Esophagus squamous epithelium (tissue), 4 donors: ENCODE measurements around the gene CHEK1.

Experiments
- CTCF ChIP-seq, 6 experiments: fragments of 450-650 bp in 4 of 6; fragments of 200-600 bp in 2 of 6; sonication (generic) in 2 of 6; IDR thresholded peaks; one replicate each; pipeline ENCODE4 v1.5.1; 2016 to 2019; ENCODE audit warnings: antibody characterized with exemption in 6 of 6, mild to moderate bottlenecking in 4 of 6, moderate library complexity in 4 of 6
- POLR2A ChIP-seq, 4 donors: fragments of 450-650 bp; IDR thresholded peaks; one replicate each; pipeline ENCODE4 v1.6.1; 2017; ENCODE audit warnings: antibody characterized with exemption in 4 of 4, mild to moderate bottlenecking in 4 of 4, moderate library complexity in 3 of 4

- TF ChIP-seq CTCF (IDR thresholded peaks at IDR 0.05): peak in 1 of 6 experiments; percentile 25
- TF ChIP-seq POLR2A (IDR thresholded peaks at IDR 0.05): no peak
These were observed 99.2 kb downstream of the CHEK1 start for GRCh38 chr11:125724125-125724524.
